Loucy (cell line): ENCODE results near the gene KDM4C.

Source experiments
- H2AFZ ChIP-seq: fragments of 200-600 bp; sonication (generic); 2 replicates; pipeline ENCODE4 v1.6.0; 2016; ENCODE audit warnings: antibody characterized with exemption, mild to moderate bottlenecking, low read length, moderate library complexity
- H3F3A ChIP-seq: fragments of 200-600 bp; 2 replicates; pipeline ENCODE4 v1.6.0; 2016; ENCODE audit warnings: antibody characterized with exemption, low read depth, mild to moderate bottlenecking
- H3K27me3 ChIP-seq: fragments of 200-600 bp; sonication (generic); 2 replicates; pipeline ENCODE4 v1.6.1; 2014; ENCODE audit warnings: low read length, mild to moderate bottlenecking; ENCODE audit not compliant: insufficient read depth, poor library complexity, severe bottlenecking
- H3K36me3 ChIP-seq: fragments of 200-600 bp; sonication (generic); 2 replicates; pipeline ENCODE4 v1.6.1; 2016; ENCODE audit warnings: low read length; ENCODE audit not compliant: insufficient read depth
- H3K4me1 ChIP-seq: fragments of 200-600 bp; sonication (generic); 2 replicates; pipeline ENCODE4 v1.5.1; 2014; ENCODE audit warnings: low read length, mild to moderate bottlenecking; ENCODE audit not compliant: insufficient read depth, poor library complexity, severe bottlenecking
- H3K4me2 ChIP-seq: fragments of 200-600 bp; sonication (generic); 2 replicates; pipeline ENCODE4 v1.6.0; 2014; ENCODE audit warnings: antibody characterized with exemption, low read length, low read depth, mild to moderate bottlenecking; ENCODE audit not compliant: poor library complexity, severe bottlenecking
- H3K4me3 ChIP-seq: fragments of 200-600 bp; sonication (generic); 2 replicates; pipeline ENCODE4 v1.5.1; 2014; ENCODE audit warnings: low read length, mild to moderate bottlenecking, mixed read lengths; ENCODE audit not compliant: poor library complexity, severe bottlenecking
- H3K79me2 ChIP-seq: fragments of 200-600 bp; sonication (generic); 2 replicates; pipeline ENCODE4 v1.6.1; 2014; ENCODE audit warnings: low read length; ENCODE audit not compliant: insufficient read depth
- H3K9ac ChIP-seq: fragments of 200-600 bp; sonication (generic); 2 replicates; pipeline ENCODE4 v1.6.0; 2014; ENCODE audit warnings: mild to moderate bottlenecking, low read depth, low read length, moderate library complexity; ENCODE audit not compliant: poor library complexity, severe bottlenecking
- H3K9me2 ChIP-seq: fragments of 200-600 bp; sonication (generic); replicated peaks from 2 replicates; pipeline ENCODE4 v1.6.1; 2016; ENCODE audit warnings: low read depth, low read length, mixed read lengths
- H3K9me3 ChIP-seq: fragments of 200-600 bp; sonication (generic); 2 replicates; pipeline ENCODE4 v1.6.1; 2014; ENCODE audit warnings: mild to moderate bottlenecking, antibody characterized with exemption, low read length, low read depth; ENCODE audit not compliant: insufficient read depth
- H4K20me1 ChIP-seq: fragments of 200-600 bp; sonication (generic); 2 replicates; pipeline ENCODE4 v1.6.0; 2014; ENCODE audit warnings: antibody characterized with exemption, low read length, mild to moderate bottlenecking; ENCODE audit not compliant: insufficient read depth, poor library complexity, severe bottlenecking
- EZH2phosphoT487 ChIP-seq: fragments of 200-600 bp; IDR thresholded peaks from 2 replicates; pipeline ENCODE4 v1.6.1; 2018; ENCODE audit warnings: antibody characterized with exemption, mild to moderate bottlenecking, moderate library complexity, borderline replicate concordance
- TF ChIP-seq, protein P1 (sequence below): fragments of 200-600 bp; sonication (generic); conservative IDR thresholded peaks from 2 replicates; pipeline ENCODE4 v1.5.1; 2014; ENCODE audit warnings: mild to moderate bottlenecking, antibody characterized with exemption, low read length

KDM4C gene

GRCh38 chr9:6758248-6758497, 400 bp downstream of the KDM4C start:
- Histone ChIP-seq H3K4me3 (peak overlapping the region; percentile 77), H3K9me2 (no peaks in the 10 kb centered on the region), H3K9me3 (no peaks in the 10 kb centered on the region), H3K9ac (peak overlapping the region; percentile 80), H3K36me3 (no peaks in the 10 kb centered on the region), H3K79me2 (peaks cover 45% of the 10 kb centered on the region), H4K20me1 (peaks cover 17% of the 10 kb centered on the region), H3K4me2 (peak overlapping the region; percentile 87), H3F3A (no peaks in the 10 kb centered on the region), H3K27me3 (no peaks in the 10 kb centered on the region), H2AFZ (peak overlapping the region; percentile 49), H3K4me1 (peaks cover 13% of the 10 kb centered on the region)
- TF ChIP-seq EZH2phosphoT487, result no peak
- TF ChIP-seq, protein P1, sequence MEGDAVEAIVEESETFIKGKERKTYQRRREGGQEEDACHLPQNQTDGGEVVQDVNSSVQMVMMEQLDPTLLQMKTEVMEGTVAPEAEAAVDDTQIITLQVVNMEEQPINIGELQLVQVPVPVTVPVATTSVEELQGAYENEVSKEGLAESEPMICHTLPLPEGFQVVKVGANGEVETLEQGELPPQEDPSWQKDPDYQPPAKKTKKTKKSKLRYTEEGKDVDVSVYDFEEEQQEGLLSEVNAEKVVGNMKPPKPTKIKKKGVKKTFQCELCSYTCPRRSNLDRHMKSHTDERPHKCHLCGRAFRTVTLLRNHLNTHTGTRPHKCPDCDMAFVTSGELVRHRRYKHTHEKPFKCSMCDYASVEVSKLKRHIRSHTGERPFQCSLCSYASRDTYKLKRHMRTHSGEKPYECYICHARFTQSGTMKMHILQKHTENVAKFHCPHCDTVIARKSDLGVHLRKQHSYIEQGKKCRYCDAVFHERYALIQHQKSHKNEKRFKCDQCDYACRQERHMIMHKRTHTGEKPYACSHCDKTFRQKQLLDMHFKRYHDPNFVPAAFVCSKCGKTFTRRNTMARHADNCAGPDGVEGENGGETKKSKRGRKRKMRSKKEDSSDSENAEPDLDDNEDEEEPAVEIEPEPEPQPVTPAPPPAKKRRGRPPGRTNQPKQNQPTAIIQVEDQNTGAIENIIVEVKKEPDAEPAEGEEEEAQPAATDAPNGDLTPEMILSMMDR, result no peak

- H2AFZ ChIP-seq, result peak overlapping the region; percentile 75
- no peaks in the 10 kb centered on the region for H3K36me3 ChIP-seq
- H3K9ac ChIP-seq, result peak overlapping the region; percentile 80
- H4K20me1 ChIP-seq, result peaks cover 21% of the 10 kb centered on the region
- no peaks in the 10 kb centered on the region for H3K27me3 ChIP-seq
- TF ChIP-seq, protein P1, result no peak
- no peak for TF ChIP-seq EZH2phosphoT487
- H3K79me2 ChIP-seq, result peaks cover 50% of the 10 kb centered on the region
- H3K4me3 ChIP-seq, result peak overlapping the region; percentile 77
- no peaks in the 10 kb centered on the region for H3K9me2 ChIP-seq
- peaks cover 16% of the 10 kb centered on the region for H3K4me1 ChIP-seq
- H3K4me2 ChIP-seq, result peak overlapping the region; percentile 87
- H3F3A ChIP-seq, result no peaks in the 10 kb centered on the region
- no peaks in the 10 kb centered on the region for H3K9me3 ChIP-seq
Observed at GRCh38 chr9:6758498-6759184, 868 bp downstream of the KDM4C start.

DNA sequence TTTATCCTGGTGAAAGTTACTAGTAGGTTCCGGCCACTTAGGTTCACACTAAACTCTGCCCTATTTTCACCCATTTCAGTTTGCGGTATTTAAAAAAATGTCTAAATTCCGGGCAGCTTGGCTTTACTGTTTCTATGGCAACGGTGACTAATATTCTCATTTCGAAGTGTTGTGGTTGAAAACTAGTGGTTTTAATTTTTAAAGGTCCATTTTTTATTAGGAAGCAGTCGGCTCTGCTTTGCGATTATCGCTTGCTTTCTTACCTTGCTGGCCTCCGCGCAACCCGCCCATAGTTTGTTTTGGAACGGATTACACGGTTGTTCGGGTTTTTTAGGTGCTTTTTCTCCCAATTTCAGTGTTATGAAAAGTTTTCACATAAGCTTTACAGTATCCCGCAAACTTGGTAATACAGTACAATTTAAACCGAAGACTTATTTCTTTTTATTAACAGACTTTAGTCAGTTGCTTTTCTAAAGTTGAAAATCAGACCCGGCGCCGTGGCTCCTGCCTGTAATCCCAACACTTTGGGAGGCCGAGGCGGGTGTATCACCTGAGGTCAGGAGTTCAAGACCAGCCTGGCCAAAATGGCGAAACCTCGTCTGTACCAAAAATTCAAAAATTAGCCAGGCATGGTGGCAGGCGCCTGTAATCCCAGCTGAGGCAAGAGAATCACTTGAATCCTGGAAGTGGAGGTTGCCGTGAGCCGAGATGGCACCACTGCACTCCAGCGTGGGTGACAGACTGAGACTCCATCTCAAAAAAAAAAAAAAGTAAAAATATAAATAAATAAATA, 1.6 kb downstream of the KDM4C start:
- H3K36me3 ChIP-seq, result no peaks in the 10 kb centered on the region
- no peaks in the 10 kb centered on the region for H3K9me2 ChIP-seq
- peaks cover 29% of the 10 kb centered on the region for H4K20me1 ChIP-seq
- no peak for TF ChIP-seq EZH2phosphoT487
- TF ChIP-seq, protein P1, result no peak
- H3F3A ChIP-seq, result no peaks in the 10 kb centered on the region
- peak overlapping the region; percentile 75; the same call in 1 of the 2 replicates for H2AFZ ChIP-seq
- peak overlapping the region; percentile 77 for H3K4me3 ChIP-seq
- H3K4me2 ChIP-seq, result peak overlapping the region; percentile 87
- peaks cover 24% of the 10 kb centered on the region for H3K4me1 ChIP-seq
- H3K9ac ChIP-seq, result peak overlapping the region; percentile 80
- peaks cover 57% of the 10 kb centered on the region for H3K79me2 ChIP-seq
- no peaks in the 10 kb centered on the region for H3K9me3 ChIP-seq
- H3K27me3 ChIP-seq, result no peaks in the 10 kb centered on the region
